ENCODE data around the gene KIAA1671.

The KIAA1671 gene

GRCh38 chr22:25149014-25149413, 196.5 kb downstream of the KIAA1671 start:
- no peak for FAIRE-seq

GRCh38 chr22:25153961-25154666, 201.6 kb downstream of the KIAA1671 start:
- FAIRE-seq: no peak

- no peak for FAIRE-seq
Measured at GRCh38 chr22:25154667-25154999, 202.1 kb downstream of the KIAA1671 start.

- FAIRE-seq: no peak
Measured at GRCh38 chr22:25156736-25157135, 204.2 kb downstream of the KIAA1671 start.

- FAIRE-seq: no peak
Measured at GRCh38 chr22:25159028-25159427, 206.5 kb downstream of the KIAA1671 start.

GRCh38 chr22:25160120-25160996, 207.8 kb downstream of the KIAA1671 start:
- no peak for FAIRE-seq

GRCh38 chr22:25161017-25161915, 208.8 kb downstream of the KIAA1671 start:
- FAIRE-seq: no peak

- FAIRE-seq: no peak
Measured at GRCh38 chr22:25161916-25162530, 209.5 kb downstream of the KIAA1671 start.

GRCh38 chr22:25162561-25162960, 210.0 kb downstream of the KIAA1671 start:
- FAIRE-seq: no peak

- no peak for FAIRE-seq
Measured at GRCh38 chr22:25165785-25166184, 213.3 kb downstream of the KIAA1671 start.

GRCh38 chr22:25166266-25167040, 213.9 kb downstream of the KIAA1671 start:
- FAIRE-seq: no peak

GRCh38 chr22:25167082-25167481, 214.6 kb downstream of the KIAA1671 start:
- FAIRE-seq: no peak

- no peak for FAIRE-seq
Measured at GRCh38 chr22:25167834-25168601, 215.5 kb downstream of the KIAA1671 start.

GRCh38 chr22:25169278-25170031, 216.9 kb downstream of the KIAA1671 start:
- no peak for FAIRE-seq

- FAIRE-seq: no peak
Measured at GRCh38 chr22:25170426-25170980, 218.0 kb downstream of the KIAA1671 start.

- FAIRE-seq: no peak
Measured at GRCh38 chr22:25172153-25172552, 219.6 kb downstream of the KIAA1671 start.

- no peak for FAIRE-seq
Measured at GRCh38 chr22:25174156-25174887, 221.8 kb downstream of the KIAA1671 start.

- no peak for FAIRE-seq
Measured at GRCh38 chr22:25174888-25175411, 222.4 kb downstream of the KIAA1671 start.

GRCh38 chr22:25176175-25176574, 223.7 kb downstream of the KIAA1671 start:
- no peak for FAIRE-seq
